Activated naive CD8-positive, alpha-beta T cell (primary cell): ENCODE data around the gene MSANTD3.
A peak's percentile ranks its signal among the peaks of the same experiment; 100 is the strongest.
"Not testable (repeated sequence)": the region's sequence is repeated elsewhere in the genome, so short reads cannot be mapped to it uniquely, and the experiment has no call there.

ENCODE experiments used
- H3K27ac Mint-ChIP-seq: one replicate; pipeline ENCODE4 v1.8.0; 2021; ENCODE audit warnings: mixed read lengths
- H3K27me3 Mint-ChIP-seq: one replicate; pipeline ENCODE4 v1.8.0; 2021; ENCODE audit warnings: mixed read lengths
- H3K36me3 Mint-ChIP-seq: one replicate; pipeline ENCODE4 v1.8.0; 2021; ENCODE audit warnings: mixed read lengths
- H3K4me1 Mint-ChIP-seq: one replicate; pipeline ENCODE4 v1.8.0; 2021; ENCODE audit warnings: low read depth, mixed read lengths
- H3K4me3 Mint-ChIP-seq: one replicate; pipeline ENCODE4 v1.8.0; 2021; ENCODE audit warnings: mild to moderate bottlenecking, mixed read lengths
- H3K9me3 Mint-ChIP-seq: one replicate; pipeline ENCODE4 v1.8.0; 2021; ENCODE audit warnings: low read depth, mixed read lengths

The MSANTD3 gene

DNA sequence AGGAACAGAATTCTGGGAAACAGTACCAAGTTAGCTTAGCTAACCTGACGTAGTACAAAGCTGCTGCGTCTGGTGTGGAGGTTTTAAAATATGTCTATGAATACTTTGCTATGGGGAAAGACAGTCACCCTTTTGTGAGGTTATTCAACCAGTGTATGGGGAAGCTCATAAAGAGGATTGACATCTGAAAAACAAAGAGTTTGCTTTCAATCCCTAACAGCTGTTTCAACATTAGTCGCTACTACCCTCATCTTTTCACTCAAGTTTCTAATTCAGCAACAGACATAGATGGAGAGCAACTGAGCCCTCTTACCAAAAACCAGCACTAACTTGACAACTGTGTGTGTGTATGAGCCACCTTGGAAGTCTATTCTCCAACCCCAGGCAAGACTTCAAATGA is 7.8 kb upstream of the MSANTD3 start:
- Mint-ChIP-seq H3K27ac (no peak overlapping the region), H3K9me3 (no peaks in the 10 kb centered on the region), H3K4me1 (no peaks in the 10 kb centered on the region), H3K4me3 (no peak overlapping the region), H3K27me3 (peaks cover 9% of the 10 kb centered on the region), H3K36me3 (no peaks in the 10 kb centered on the region)

DNA sequence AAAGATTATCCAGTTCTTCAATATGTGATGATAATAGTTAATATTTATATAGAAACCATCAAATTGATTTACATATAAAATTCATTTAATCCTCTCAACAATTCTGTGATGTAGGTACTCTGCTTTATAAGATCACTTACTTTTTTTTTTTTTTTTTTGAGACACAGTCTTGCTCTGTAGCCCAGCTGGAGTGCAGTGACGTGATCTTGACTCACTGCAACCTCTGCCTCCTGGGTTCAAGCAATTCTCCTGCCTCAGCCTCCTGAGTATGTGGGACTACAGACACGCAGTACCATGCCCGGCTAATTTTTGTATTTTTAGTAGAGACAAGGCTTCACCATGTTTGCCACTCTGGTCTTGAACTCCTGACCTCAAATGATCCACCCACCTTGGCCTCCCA is 5.8 kb upstream of the MSANTD3 start:
- not testable (repeated sequence) for H3K4me3 Mint-ChIP-seq, H3K27me3 Mint-ChIP-seq, H3K9me3 Mint-ChIP-seq, H3K27ac Mint-ChIP-seq, H3K36me3 Mint-ChIP-seq, H3K4me1 Mint-ChIP-seq

DNA sequence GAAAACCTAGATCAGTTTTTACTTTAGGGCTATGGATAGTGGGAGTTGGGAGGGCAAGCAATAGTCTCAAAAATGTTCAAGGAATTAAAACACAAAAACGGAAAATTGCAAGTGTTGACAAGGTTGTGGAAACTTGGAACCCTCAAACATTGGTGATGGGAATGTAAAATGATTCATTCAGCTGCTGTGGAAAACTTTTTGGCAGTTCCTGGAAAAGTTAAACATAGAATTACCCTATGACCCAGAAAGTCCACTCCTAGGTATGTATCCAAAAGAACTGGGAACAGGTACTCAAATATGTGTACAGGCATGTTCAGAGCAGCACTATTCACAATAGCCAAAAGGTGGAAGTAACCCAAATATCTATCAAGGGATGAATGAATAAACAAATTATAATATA is 1.2 kb upstream of the MSANTD3 start:
- peaks cover 37% of the 10 kb centered on the region for H3K4me1 Mint-ChIP-seq
- peak overlapping the region; percentile 97 for H3K4me3 Mint-ChIP-seq
- no peaks in the 10 kb centered on the region for H3K9me3 Mint-ChIP-seq
- peak overlapping the region; percentile 96 for H3K27ac Mint-ChIP-seq
- no peaks in the 10 kb centered on the region for H3K27me3 Mint-ChIP-seq
- no peaks in the 10 kb centered on the region for H3K36me3 Mint-ChIP-seq

DNA sequence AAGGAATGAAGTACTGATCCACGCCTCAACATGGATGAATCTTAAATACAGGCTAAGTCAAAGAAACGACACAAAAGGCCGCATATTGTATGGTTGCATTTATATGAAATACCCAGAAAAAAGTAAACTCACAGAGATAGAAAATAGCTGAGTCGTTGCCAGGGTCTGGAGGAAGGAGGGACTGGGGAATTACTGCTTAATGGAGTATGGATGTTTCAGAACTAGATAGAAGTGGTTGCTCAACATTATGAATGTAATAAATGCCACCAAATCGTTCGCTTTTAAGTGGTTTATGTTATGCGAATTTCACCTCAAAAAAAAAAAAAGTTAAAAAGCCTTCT is 784 bp upstream of the MSANTD3 start:
- peaks cover 37% of the 10 kb centered on the region for H3K4me1 Mint-ChIP-seq
- H3K27ac Mint-ChIP-seq: peak overlapping the region; percentile 96
- peak overlapping the region; percentile 97 for H3K4me3 Mint-ChIP-seq
- H3K9me3 Mint-ChIP-seq: no peaks in the 10 kb centered on the region
- H3K36me3 Mint-ChIP-seq: no peaks in the 10 kb centered on the region
- no peaks in the 10 kb centered on the region for H3K27me3 Mint-ChIP-seq

DNA sequence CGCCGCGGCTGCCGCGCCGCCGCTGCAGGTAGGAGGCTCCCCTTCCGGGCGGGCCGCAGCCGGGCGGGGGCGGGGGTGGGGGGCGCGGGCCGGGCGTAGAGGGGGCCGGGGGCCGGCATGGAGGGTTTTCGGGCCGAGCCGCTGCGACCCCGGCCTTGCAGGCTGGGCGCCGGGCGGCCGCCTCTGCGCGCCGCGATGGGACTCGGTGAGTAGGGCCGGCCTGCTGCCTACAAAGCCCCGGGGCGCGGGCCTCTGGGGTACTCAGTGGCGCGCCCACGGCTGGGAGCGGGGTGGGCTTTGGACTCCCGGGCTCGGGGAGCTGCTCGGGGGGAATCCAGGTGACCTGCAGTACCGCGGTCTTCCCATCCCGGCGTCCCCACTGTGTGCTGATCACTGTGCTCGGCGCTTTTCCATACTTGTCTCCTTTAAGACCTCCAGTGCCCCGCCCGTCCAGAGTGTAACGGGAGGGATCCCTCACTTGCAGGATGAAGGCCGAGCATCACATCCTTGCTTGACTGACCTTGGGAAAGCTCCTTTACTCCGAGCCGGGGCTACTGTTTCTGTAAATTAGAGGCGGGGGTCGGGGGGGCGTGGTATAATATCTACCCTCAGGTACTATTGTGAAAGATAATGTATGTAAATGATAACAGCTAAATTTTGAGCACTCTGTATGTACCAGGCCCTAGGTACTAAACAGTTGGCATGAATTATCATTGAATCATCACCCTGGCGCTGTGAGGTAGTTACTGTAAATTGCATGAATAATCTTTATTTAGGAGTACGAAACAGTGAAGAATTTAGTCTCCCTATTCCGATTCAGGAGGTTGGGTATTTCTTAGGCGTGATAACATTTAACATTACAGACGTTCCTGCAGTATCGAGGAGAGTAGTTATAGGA is 672 bp downstream of the MSANTD3 start:
- Mint-ChIP-seq H3K4me1 (peaks cover 40% of the 10 kb centered on the region), H3K4me3 (peak overlapping the region; percentile 77), H3K27me3 (no peaks in the 10 kb centered on the region), H3K36me3 (no peaks in the 10 kb centered on the region), H3K27ac (peak overlapping the region; percentile 46), H3K9me3 (no peaks in the 10 kb centered on the region)

DNA sequence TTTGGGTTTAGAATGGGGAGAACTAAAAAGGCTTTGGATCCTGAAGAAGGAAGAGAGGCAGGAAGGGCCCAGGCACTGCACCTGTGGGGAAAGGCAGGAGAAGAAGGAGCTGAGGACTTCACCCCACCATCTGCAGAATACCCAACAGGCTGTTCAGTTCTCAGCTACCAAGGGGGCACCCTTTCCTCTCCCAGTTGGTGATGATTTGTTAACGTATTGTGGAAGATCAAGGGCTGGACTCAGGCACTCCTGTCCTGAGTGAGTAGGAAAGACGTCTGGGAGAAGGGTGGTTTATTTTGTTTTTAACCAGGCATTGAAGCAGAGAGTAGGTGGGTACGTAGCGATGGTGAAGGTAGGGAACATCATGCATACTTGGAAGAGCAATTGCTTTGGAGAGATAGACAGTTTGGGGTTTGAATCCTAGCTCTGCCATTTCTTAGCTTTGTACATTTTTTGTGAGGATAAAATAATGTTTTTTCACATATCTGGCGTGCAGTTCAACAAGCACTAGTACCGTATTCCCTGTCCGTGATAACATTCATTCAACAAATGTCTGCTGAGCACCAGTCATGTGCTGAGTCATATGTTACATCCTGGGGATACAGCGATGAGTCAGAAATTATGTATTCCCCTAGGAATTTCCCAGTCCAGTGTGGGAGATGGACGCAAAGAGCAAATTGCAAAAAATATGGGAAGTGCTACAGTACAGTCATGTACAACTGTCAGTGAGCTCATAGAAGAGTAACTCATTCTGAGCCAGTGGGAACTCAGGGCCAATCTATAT is 2.1 kb downstream of the MSANTD3 start:
- H3K4me3 Mint-ChIP-seq: peak overlapping the region; percentile 11
- no peaks in the 10 kb centered on the region for H3K9me3 Mint-ChIP-seq
- peaks cover 40% of the 10 kb centered on the region for H3K4me1 Mint-ChIP-seq
- no peaks in the 10 kb centered on the region for H3K36me3 Mint-ChIP-seq
- H3K27ac Mint-ChIP-seq: peak overlapping the region; percentile 4
- no peaks in the 10 kb centered on the region for H3K27me3 Mint-ChIP-seq

DNA sequence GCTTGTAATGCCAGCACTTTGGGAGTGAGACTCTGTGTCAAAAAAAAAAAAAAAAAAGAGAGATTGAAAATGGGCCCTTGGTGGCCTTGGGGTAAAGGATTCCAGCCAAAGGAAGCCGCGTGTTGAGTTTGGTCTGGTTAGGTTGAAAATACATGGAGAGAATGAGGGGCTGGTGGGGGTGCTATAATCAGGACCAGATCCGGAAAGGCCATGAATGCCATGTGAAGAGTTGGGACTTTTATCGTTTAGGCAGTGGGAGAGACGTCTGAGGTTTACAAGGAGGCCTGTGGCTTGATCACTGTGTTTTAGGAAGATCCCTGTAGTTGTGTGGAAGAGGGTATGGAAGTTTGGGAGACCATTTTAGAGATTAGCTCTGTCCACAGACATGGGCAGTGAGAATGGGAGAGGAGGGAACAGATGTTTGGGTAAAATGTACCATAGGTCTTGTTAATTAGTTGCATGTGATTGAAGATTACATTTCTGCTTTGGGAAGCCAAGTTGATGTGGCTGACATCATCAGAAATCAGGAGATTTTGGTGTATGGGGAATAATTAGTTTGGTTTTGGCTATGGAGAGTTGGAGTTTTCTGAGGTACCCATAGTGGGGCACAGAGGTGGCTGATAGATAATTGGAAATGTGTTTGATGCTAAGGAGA is 3.5 kb downstream of the MSANTD3 start:
- peaks cover 40% of the 10 kb centered on the region for H3K4me1 Mint-ChIP-seq
- H3K27me3 Mint-ChIP-seq: no peaks in the 10 kb centered on the region
- no peak overlapping the region for H3K4me3 Mint-ChIP-seq
- H3K9me3 Mint-ChIP-seq: no peaks in the 10 kb centered on the region
- H3K36me3 Mint-ChIP-seq: no peaks in the 10 kb centered on the region
- no peak overlapping the region for H3K27ac Mint-ChIP-seq

DNA sequence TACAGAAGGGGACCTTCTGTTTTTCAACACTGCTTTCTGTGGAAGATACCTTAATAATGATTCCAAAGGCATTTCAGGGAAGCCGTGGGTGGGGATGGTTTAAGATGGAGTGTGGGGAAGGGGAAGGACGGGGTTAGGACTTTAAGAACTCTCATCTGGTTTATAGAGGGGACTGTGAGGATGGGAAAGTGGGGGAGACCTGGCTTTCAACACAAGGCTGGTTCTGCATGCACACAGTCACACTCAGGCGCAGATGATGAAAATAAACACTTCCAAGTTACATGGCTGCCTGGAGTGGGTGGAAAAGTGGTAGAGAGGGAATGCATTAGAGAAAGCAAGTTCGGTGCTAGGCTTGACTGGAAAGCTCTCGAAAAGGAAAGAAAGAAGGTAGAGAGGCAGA is 4.9 kb downstream of the MSANTD3 start:
- no peaks in the 10 kb centered on the region for H3K27me3 Mint-ChIP-seq
- no peaks in the 10 kb centered on the region for H3K9me3 Mint-ChIP-seq
- peaks cover 27% of the 10 kb centered on the region for H3K4me1 Mint-ChIP-seq
- no peak overlapping the region for H3K27ac Mint-ChIP-seq
- no peak overlapping the region for H3K4me3 Mint-ChIP-seq
- H3K36me3 Mint-ChIP-seq: no peaks in the 10 kb centered on the region

DNA sequence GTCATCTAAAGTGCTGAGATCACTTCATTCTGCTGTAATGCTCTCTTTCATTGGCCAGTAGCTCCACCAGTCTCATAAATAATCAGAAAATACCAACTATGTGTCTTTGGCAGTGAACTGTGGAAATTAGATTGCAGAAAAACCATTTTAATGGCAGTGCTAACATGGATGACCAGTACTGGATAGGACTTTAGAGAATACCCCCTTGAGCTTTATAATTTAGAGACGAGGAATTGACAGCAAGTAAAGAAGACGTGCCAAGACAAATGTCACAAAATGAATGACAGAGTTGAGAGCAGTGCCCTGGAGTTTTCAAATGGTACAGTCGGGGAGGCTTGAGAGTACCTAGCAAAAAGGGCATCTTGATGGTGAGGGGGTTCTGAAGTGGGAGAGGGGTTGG is 5.8 kb downstream of the MSANTD3 start:
- no peak overlapping the region for H3K4me3 Mint-ChIP-seq
- H3K27me3 Mint-ChIP-seq: no peaks in the 10 kb centered on the region
- peaks cover 25% of the 10 kb centered on the region for H3K4me1 Mint-ChIP-seq
- H3K36me3 Mint-ChIP-seq: no peaks in the 10 kb centered on the region
- no peaks in the 10 kb centered on the region for H3K9me3 Mint-ChIP-seq
- H3K27ac Mint-ChIP-seq: no peak overlapping the region

DNA sequence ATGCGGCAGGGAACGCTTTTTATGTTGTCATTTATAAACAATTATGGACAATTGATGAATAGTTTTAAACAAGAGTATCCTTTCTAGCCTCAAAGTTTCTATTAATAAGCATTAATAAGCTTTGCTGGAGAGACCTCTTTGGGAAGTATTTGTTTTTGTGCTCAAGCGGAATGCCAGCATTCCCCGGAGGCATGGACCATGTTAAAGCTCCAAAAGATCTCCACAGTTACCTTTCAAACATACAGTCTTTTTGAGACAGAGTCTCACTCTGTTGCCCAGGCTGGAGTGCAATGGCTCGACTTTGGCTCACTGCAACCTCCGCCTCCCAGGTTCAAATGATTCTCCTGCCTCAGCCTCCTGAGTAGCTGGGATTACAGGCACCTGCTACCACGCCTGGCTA is 9.6 kb downstream of the MSANTD3 start:
- Mint-ChIP-seq H3K27me3 (no peaks in the 10 kb centered on the region), H3K9me3 (no peaks in the 10 kb centered on the region), H3K27ac (no peak overlapping the region), H3K36me3 (no peaks in the 10 kb centered on the region), H3K4me1 (peaks cover 4% of the 10 kb centered on the region), H3K4me3 (no peak overlapping the region)

DNA sequence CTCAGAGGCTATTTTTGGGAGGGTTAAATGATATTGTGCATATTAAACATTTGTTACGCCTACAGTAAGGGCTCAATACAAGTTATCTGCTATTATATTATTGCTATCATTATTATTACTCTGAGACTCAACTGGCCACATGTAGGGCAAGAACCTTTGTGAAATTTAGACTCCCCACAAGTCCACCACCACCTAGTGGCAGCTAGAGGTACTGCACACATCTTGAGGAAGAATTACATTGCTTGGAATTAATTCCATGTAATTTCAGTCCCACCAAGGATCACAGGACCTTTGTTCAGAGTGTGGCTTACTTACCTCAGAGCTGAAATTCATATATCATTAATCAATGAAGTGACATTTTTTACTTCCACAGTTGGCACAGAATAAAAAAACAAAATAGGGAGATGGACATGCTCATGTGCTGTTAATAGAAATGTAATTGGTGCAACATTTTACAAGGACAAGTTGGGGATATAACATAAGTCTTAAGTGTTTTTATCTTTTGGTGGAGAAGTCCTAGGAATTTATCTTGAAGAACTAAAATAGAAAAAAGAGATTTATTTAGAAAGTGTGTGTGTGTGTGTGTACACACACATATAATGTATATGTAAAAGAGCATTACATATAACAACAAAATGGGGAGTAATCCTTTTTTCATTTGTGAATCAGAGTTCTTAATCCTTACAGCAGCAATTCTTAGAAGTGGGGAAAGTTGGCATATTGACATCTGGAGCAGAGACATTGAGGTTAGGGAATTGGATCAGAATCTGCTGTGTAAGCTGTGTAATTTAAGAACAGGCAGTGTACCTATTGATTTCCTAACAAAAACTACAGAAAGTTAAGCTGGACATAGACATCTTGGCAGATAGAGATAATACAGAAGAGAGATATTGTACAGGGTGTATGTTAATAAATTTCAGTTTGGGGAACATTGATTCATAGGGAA is 11.2 kb downstream of the MSANTD3 start:
- Mint-ChIP-seq H3K9me3 (no peaks in the 10 kb centered on the region), H3K27ac (no peak overlapping the region), H3K4me1 (peaks cover 2% of the 10 kb centered on the region), H3K36me3 (peaks cover 3% of the 10 kb centered on the region), H3K4me3 (no peak overlapping the region), H3K27me3 (no peaks in the 10 kb centered on the region)

DNA sequence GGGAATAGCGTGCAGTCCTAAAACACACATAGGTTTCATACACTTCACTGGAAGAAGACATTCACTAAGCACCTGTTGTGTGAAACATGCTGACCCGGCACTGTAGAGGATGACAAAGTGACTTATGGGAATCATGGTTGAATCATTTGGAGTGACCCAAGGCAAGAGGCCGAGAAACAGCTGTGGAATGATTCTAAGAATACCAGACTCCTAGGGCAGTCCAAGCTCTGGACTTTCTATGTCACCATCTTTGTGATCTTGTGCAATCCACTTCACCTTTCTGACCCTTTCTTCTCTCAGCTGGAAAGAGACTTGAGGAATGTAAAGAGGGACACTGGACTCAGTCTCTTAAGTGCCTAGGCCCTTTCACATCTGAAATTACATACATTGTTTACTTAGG is 13.1 kb downstream of the MSANTD3 start:
- no peak overlapping the region for H3K27ac Mint-ChIP-seq
- peaks cover 6% of the 10 kb centered on the region for H3K4me1 Mint-ChIP-seq
- H3K36me3 Mint-ChIP-seq: peaks cover 6% of the 10 kb centered on the region
- H3K27me3 Mint-ChIP-seq: no peaks in the 10 kb centered on the region
- no peak overlapping the region for H3K4me3 Mint-ChIP-seq
- no peaks in the 10 kb centered on the region for H3K9me3 Mint-ChIP-seq

DNA sequence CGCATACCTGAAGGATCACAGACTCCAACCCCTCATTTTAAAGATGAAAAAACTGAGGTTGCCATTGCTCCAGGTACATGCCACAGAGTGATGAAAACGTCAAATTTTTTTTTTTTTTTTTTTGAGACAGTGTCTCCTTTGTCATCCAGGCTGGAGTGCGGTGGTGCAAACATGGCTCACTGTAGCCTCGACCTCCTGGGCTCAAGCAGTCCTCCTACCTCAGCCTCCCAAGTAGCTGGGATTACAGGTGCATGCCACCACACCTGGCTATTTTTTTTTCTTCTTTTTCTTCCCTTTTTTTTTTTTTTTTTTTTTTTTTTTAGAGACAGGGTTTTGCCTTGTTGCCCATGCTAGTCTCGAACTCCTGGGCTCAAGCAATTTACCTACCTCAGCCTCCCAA is 13.5 kb downstream of the MSANTD3 start:
- H3K27ac Mint-ChIP-seq: not testable (repeated sequence)

DNA sequence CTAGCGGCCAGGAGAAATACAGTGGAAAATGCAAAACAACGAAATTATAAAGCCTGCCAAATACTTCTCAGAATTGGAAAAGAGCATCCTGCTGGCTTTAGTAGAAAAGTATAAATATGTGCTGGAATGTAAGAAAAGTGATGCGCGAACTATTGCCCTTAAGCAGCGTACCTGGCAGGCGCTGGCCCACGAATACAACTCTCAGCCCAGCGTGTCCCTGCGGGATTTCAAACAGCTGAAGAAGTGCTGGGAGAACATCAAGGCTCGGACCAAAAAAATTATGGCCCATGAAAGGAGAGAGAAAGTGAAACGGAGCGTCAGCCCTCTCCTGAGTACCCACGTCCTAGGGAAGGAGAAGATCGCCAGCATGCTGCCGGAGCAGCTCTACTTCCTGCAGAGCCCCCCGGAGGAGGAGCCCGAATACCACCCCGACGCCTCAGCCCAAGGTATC is 15.0 kb downstream of the MSANTD3 start:
- Mint-ChIP-seq H3K9me3 (no peaks in the 10 kb centered on the region), H3K27ac (no peak overlapping the region), H3K36me3 (peaks cover 9% of the 10 kb centered on the region), H3K4me3 (no peak overlapping the region), H3K27me3 (no peaks in the 10 kb centered on the region), H3K4me1 (peaks cover 7% of the 10 kb centered on the region)

More for the DNA sequence above, 13.5 kb downstream of the MSANTD3 start:
- not testable (repeated sequence) for H3K36me3 Mint-ChIP-seq, H3K4me1 Mint-ChIP-seq, H3K27me3 Mint-ChIP-seq, H3K9me3 Mint-ChIP-seq, H3K4me3 Mint-ChIP-seq
